Measurements from ENCODE around the gene PHEX.

DNA sequence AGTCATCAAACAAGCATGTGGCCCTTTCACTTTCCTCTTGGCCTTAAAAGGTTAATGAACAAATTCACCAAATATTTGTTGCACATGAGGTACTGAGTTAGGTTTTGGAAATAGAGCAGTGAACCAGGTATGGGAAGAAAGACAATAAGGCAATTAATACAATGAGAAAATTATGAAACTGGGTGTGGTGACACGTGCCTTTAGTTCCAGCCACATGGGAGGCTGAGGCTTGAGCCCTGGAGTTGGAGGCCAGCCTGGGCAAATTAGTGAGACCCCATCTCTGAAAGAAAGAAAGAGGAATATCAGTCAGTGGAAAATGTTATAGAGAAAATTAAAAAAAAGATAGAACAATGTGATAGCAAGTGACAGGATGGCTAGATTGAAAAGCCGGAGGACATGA is 8.1 kb downstream of the PHEX start:
- TF ChIP-seq CTCF (IDR thresholded peaks at IDR 0.05) (no peak), POLR2A (IDR thresholded peaks at IDR 0.05) (no peak), POLR2AphosphoS5 (IDR thresholded peaks at IDR 0.05) (no peak)
